Measurements from ENCODE around the gene PSMA7.
"Not testable (repeated sequence)": the region's sequence is repeated elsewhere in the genome, so short reads cannot be mapped to it uniquely, and the experiment has no call there.

PSMA7 gene

DNA sequence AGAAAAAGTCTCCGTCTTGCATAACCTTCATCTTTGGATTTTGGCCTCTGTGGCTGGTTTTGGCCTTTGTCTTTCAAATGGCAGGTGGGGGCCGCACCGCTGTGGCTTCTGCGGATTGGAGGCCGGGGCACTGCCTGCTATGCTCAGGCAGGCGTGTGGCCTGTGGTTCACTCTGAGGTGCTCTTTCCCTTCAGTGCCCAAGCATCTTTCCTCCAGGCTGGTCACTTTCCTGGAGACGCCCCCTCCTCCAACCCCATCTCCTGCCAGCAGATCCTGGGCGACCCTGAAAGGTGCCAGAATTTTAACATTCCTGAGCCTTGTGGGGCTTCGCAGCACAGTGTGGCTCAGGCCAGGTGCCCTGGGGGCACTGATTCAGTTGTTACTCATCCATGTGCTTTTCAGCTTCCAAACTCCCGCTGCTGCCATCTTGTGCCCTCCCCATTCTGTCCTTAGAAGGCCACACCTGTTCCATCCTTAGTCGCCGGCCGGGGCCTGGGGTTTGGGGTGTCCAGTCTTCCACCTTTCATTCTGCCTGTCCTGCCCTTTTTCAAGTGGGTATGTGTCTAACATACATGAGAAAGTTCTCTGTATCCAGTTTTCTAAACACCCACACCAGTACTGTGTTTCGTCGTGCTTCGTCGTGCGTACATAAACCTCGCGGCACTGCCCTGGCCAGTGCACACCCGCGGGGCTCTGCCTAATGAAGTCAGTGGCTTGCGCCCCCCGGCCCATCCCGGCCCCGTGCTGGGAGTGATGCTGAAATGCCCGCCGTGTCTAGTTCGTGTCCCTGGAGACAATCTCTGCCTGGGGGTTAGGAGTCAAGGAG lies 12.4 kb upstream of the PSMA7 start:
- DNase-seq (ENCODE audit: low read depth): no peak

DNA sequence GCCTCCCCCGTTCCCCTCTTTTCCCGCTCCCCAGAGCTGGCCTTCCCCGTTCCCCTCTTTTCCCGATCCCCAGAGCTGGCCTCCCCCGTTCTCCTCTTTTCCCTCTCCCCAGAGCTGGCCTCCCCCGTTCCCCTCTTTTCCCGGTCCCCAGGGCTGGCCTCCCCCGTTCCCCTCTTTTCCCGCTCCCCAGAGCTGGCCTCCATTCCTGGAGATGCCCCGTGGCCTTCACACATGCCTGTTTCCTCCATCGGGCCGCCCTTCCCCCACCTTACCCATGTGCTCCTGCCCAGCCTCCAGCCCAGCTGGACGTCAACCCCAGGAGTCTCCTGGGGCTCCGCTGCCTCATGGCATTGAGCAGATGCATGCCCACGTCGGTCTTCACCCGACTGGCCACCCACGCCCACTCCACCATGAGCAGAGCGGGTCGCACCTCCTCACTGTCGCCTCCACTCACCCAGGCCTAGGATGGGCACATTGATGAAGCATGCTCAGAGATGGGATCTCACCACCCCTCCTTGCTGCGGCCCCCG lies 8.7 kb upstream of the PSMA7 start:
- DNase-seq (ENCODE audit: low read depth): no peak

DNA sequence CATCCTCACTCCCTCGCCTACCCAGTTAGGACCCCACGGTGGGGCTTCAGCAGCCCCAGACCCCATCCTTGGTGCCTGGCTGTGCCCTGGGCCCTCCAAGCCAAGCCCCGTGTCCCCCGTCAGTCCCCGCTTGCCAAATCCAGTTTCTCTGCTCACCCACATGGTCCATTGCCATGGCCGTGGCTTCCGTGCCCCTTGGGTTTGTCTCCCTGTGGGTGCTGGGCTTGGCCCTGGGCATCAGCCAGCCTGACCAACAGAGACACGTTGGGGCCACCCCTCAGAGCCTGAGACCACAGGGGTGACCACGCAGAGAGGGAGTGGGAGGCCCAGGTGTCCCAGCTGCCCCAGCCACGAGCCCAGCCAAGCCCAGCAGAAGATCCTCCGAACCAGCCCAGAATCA lies 8.0 kb upstream of the PSMA7 start:
- DNase-seq (ENCODE audit: low read depth): no peak

DNA sequence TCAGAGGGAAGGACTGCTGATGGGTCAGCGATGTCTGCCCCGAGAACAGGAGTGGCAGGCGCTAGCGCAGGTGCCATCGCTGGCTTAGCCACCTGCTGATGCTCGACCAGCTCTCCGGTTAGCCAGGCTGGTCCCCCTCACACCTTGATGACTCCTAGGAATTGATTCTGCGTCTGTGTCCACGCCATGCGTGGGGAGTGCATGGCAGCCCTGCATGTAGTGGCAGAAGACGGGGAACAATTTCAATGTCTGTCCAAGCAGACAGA lies 7.0 kb upstream of the PSMA7 start:
- DNase-seq (ENCODE audit: low read depth): no peak

DNA sequence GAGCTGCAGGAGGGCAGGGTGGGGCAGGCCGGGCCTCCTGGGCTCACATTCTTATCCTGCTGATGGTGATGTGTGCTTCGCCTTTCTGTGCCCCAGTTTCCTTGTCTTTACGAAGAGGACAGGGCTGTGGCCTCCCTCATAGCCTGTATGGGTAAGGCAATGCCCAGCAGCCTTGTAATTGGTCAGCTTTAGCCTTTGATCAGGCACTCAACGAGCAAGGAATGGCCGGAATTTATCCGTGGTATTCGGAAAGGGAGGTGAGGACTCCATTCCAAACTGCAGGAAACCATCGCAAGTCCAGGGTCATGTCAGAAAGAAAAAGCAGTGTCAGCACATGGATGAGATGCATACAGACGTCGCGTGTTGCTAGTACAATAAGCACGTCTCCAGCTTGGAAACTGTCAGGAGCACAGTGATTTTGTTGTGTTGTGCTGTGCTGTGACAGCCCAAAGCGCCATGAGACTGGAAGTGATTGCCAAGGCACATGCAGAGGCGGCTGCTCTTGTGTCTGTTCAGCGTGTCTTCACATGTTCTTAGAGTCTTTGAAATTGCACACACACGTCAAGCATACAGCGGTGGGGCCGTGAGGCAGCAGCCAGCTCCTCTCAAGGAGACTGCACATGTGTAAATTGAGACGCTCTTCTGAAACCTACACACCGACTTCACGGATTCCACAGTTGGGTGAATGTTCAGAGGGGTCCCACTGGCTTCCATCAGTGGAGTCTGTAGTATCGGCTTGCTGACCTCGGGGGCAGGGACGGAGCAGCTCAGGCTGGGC lies 6.5 kb upstream of the PSMA7 start:
- DNase-seq (ENCODE audit: low read depth): no peak

DNA sequence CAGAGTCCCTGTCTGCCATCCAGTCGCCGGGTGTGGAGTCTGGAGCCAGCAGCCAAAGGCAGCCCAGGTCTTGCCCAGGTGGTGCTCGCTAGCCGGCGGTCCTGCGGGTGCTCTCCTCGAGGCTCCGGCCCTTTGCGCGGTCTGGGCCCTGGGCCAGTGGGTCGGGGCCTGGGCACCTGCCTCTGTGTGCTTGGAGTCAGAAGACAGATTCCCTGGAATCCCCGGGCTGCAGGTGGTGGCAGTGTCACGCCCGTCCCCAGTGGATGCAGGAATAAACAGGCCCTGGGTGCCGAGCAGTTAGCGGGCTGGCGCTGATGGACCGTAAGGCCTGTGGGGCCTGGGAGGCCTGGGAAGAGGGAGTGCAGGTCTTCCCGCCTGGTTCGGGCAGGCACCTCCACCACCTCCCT lies 5.7 kb upstream of the PSMA7 start:
- DNase-seq (ENCODE audit: low read depth): no peak

DNA sequence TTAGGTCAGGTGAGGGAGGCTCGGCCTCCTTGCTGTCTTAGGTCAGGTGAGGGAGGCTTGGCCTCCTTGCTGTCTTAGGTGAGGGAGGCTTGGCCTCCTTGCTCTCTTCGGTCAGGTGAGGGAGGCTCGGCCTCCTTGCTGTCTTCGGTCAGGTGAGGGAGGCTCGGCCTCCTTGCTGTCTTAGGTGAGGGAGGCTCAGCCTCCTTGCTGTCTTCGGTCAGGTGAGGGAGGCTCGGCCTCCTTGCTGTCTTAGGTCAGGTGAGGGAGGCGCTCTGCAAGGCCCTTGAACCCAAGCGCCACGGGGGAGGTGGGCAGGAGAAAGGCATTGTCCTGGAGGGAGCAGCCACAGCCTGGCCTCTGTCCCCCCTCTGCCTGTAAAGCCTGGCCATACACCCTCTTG lies 5.2 kb upstream of the PSMA7 start:
- not testable (repeated sequence) for DNase-seq (ENCODE audit: low read depth)

DNA sequence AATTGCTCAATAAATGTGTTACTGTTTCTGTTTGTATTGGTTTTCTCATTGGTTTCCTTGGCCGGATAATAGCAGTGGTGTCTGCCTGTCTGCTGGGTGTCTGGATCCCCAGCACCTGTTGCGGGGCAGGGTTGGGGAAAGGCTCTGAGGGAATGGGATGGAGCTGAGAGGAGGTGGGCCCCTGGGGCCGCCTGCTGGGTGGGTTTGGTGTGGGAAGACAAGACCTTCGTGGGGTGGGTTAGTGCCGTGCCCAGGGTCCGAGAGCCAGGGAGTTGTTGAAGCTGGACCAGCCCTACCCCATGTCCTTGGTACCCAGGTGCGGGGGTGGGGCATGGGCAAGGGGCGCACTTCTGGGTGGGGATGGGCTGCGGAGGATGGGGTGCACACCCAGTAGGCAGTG lies 4.3 kb upstream of the PSMA7 start:
- DNase-seq (ENCODE audit: low read depth): no peak

DNA sequence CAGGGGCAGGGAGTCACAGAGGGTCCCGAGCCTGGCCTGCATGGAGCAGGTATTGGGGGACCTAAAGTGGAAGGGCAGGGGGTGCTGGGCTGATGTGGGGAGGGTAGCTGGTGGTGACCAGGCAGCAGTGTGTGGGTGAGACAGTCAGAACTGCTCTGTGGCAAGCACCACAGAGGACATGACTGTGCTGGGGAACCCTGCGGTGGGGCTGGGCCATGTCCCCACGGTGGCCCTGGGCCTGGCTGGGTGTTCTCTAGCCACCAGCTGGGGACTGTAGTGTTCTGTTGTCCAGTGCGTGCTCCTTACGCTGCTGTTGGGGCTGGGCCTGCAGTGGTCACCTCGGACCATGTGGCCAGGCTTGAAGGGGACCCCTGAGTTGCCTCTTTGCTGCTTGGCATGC lies 3.9 kb upstream of the PSMA7 start:
- DNase-seq (ENCODE audit: low read depth): no peak

DNA sequence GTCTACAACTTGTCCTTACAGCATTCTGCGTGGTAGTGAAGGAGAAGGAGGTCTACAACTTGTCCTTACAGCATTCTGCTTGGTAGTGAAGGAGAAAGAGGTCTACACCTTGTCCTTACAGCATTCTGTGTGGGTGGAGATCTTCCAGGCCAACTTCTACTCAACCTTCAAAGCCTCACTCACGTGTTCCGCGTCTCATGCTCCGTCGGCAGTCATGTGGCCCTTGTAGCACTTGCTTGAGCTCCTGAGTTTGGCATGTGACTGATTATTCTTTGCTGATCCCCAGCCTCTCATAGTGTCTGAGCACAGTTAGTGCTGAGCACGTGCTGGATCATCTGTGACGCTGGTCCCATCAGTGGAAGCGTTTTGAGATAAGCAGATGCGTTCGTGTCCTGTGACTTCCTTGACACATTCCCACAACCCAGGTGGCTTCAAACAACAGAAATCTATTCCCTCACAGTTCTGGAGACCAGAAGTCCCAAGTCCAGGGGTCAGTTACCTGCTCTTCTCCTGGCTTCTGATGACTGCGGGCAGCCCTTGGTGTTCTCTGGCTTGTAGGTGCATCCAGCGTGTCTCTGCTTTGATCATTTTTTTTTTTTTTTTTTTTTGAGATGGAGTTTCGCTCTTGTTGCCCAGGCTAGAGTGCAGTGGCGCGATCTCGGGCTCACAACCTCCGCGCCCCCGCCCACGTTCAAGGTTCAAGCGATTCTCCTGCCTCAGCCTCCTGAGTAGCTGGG lies 3.0 kb upstream of the PSMA7 start:
- DNase-seq (ENCODE audit: low read depth): no peak

DNA sequence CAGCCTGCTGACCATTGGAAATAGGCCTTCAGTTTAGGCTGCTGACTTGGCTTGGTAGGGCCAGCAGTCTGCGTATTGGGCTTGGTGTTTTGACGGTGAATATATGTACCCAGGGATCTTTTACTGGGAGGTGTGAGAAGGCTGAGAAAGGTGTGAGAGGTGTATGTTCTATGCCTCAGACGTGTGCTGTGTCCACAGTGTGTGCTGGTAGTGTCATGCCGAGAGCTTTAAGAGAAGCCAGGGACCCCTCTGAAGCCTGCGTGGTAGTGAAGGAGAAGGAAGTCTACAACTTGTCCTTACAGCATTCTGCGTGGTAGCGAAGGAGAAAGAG lies 2.5 kb upstream of the PSMA7 start:
- DNase-seq (ENCODE audit: low read depth): no peak

DNA sequence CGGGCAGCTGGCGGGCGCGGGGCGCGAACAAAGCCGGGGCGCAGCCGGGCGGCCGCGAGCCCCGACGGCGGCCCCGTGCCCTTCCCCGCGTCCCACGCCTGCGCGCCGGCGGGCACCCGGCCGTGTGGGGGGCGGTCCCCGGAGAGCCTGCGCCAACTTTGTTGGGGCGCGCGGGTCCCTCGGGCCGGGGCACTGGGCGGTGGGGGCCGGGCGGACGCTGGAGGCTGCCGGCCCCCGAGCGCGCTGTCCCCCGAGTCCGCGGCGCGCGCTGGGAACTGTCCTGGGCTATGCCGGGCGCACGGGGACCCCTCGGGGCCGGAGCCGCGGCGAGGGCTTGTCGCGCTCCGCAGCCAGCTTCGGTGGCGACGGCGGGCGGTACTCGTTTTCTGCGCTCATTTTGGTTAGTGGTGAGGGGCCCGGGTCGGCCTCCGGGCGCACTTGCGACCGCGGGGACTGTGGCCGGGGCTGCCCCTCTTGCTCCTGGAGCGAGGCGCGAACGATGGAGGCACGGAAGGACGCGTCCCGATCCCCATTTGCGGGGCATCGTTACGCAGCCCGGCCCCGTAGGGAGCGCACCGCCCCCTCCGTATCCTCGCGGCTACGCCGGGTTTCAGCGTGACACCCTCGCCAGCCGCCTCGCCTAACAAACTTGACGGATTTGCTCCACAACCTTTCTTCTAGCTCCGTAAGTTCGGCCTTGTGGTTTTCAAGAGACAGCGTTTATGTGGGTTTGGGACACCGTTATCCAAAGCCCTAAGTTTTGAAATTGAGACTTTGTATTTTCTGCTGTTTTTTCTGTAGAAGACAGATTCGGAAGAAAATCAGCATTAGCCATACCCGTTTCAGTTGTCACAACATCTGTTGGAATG lies 997 bp upstream of the PSMA7 start:
- no peak for DNase-seq (ENCODE audit: low read depth)

DNA sequence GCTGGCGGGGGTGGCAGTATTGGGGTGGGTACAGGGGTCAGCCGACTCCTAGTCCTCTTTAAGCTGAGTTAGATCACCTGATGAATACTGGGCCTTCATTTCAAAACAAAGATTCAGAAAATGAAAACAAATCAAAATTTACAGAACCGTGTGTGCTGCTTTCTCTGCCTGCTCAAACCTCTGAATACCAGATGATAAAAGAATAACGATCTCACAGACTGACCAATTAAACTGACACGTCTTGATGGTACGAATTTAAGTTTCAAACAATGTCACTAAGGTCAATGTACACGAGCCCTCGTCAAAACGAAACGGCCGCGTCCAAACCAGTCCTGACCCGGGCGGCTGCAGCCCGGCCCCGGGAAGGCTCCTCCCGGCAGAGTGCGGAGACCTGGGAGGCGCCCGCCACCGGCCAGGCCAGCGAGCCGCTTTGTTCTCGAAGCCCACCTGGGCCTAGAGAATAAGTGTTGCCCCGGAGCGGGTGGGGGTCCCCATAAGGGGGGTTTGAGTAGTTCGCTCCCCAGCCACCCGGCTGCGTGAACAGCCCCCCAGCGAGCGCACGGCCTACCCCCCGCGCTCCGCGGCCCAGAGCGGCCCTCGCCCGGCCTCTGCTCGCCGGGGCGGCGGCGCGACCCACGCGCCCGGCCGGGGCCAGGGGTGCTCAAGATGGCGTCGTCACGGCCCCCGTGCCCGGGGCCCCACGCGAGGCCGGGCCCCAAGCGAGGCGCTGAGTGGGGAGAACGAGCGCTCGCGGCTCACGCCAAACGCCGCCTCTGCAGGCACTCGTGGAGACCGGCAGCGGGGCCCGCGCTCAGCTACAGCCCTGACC lies 728 bp downstream of the PSMA7 start:
- DNase-seq (ENCODE audit: low read depth): no peak

DNA sequence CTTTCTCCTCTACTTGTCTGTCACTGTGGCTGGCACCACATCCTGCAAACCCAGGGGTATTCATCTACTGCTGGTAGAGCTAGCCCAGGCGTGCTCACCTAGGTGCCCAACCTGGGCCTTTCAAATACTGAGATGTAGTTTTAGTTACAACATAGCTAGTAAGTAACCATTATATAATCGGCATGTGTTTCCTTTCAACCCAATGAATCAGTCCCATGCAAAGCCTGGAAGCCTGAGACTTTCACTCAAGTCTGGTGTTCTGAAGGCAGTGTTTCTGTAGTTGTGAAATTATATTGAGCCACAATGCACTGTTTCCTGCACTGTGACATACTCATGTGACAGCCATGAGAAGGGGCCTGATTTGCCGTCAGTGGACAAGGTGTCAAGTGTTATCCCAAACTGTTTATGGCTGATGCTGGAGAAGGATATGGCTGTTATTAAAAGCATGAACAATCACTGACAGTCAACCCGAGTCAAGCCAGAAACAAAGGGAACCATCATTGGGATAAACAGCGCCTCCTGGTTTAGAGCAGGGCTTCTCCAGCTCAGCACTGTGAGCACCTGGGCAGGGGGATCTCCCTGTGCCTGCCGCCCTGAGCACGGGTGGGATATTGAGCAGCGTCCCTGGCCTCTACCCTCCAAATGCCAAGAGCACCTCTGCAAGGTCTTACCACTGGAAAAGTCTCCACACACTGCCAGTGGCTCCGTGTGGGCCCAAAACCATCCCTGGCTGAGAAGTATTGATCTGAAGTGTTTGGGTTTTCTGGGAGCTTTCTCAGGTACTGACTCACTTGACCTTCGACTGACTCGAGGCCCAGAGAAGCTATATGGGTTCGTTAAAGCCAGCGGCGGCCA lies 1.6 kb downstream of the PSMA7 start:
- no peak for DNase-seq (ENCODE audit: low read depth)

DNA sequence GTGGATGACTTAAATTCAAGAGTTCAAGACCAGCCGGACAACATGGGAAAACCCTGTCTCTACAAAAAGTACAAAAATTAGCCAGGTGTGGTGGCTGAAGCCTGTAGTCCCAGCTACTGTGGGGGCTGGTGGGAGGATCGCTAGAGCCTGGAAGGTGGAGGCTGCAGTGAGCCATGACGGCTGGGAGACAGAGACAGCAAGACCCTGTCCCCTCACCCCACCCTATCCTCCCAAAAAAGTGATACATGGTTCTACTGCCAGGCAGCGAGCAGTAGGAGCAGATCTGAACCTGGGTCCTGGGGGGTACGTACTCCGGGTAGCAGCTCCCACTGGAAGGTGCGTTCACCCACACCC lies 2.2 kb downstream of the PSMA7 start:
- no peak for DNase-seq (ENCODE audit: low read depth)

DNA sequence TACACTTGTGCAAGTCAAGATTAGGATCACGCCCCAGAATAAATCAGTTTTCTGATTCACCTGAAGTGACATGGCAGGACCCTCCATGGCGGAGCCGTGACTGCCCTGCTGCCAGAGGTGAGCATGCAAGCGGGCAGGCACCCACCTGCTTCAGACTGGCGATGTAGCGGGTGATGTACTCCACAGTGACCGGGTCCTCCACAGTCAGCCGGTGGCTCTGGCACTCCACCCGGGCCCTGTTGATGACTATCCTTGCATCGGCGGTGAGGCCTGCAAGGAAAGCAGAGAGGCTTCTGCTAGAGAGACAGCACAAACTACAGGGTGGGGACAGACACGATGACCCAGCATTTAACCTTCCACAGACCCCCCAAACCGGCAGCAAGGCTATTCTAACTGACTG lies 3.6 kb downstream of the PSMA7 start:
- DNase-seq (ENCODE audit: low read depth): no peak

DNA sequence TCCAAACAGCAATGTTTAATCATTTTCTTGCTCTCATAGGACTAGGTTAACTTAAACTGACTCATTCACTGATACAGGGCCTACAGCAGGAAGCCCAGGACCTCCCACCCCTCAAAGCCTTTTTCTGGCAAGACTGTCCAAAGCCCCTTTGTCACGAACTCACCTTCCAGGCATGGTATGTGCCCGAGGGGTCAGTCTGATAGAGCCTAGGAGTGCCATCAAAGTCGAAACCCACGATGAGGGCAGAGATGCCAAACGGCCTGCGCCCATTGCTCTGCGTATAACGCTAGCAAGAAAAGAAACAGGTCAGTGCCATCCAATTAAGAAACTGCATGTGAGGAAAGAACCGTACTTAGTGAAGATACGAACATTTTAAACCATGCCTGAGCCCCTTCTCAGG lies 4.3 kb downstream of the PSMA7 start:
- no peak for DNase-seq (ENCODE audit: low read depth)

DNA sequence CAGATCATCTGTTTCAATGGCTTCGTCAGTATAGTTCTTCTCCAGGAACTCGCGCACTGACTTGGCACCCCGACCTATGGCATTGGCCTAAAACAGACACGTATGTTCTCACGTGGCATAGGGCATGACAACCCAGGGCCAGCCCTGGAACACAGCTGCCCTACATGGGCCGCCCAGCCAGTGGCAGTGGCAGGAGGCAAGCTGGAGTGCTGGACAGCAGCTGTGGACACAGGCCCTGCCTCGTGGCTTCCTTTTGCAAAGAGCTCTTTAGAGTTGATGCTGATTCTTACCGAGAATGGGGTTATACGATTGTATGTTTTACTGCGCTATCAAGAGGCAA lies 5.0 kb downstream of the PSMA7 start:
- no peak for DNase-seq (ENCODE audit: low read depth)

DNA sequence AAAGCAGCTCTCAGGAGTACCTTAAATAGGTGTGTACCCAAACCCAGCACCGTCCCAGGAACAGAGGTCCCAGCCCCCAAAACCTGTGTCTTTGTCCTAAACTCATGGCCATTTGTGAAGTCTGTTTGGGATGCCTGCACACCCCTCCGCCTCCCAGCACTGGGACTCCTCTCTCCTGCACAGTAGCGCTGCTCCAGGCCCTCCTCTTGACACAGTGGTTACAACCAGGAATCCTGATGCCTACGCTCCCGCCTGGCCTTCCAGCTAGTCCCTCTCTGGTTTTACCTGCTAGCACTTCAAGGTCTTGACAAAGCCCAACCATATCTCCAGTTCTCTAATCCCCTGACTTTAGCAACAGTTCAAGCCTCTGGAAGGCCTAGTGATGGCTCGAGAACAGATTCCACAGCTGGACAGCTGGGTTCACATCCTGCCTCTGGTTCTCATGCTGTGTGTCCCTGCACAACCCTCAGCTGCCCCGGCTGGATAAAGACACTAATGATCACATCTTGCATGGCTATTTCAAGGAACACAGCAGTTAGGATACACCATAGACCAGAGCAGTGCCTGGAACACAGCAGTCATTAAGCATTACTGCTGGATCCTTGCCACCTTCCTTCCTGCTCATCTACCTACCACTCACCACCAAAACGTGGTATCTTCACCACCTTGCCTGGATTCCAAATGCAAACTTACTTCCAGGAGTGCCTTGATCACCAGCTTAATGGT lies 5.6 kb downstream of the PSMA7 start:
- no peak for DNase-seq (ENCODE audit: low read depth)

DNA sequence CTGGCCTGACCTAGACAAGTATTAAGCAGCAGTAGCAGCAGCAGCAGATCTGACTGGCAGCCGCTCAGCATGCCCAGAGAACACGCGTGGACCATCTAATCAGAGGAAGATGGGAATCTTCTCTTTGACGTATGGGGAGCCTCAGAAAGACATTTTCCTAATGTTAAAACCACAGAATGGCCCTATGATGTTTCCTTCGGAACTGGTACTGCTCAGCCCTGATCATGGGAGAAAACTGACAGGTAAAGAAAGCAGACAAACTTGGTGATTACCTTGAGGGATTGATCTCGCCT lies 6.2 kb downstream of the PSMA7 start:
- DNase-seq (ENCODE audit: low read depth): no peak
